Activated CD8-positive, alpha-beta T cell treated with anti-CD3 and anti-CD28 coated beads, Interleukin-2, amount 10 ng/mL, durations not matched to agents 7 days and 5 days (primary cell): ENCODE results near the gene TRIM14. TPM values are rescaled to one million over a fixed set of nuclear protein-coding genes. Genes with fewer than 3 reads are reported as not detected.
A peak's percentile ranks its signal among the peaks of the same experiment; 100 is the strongest.

Experiments used
- ATAC-seq: fragments of 150-1000 bp; cut with Tn5 transposase; one replicate; pipeline ENCODE4 v1.10.0; 2021; ENCODE audit warnings: moderate library complexity
- CTCF ChIA-PET: fragments of 350-600 bp; sonication (Branson Sonifier 250); formaldehyde crosslinking; loops from one replicate; lab custom pipeline; 2021; ENCODE audit warnings: antibody characterized with exemption; lab: Charles Lee
- POLR2A ChIA-PET: fragments of 350-600 bp; sonication (Branson Sonifier 250); formaldehyde crosslinking; loops from one replicate; lab custom pipeline; 2021; ENCODE audit warnings: antibody characterized with exemption; lab: Charles Lee
- DNase-seq: peaks from one replicate; pipeline ENCODE4 v3.0.0-alpha.2; 2020
- H3K27ac Mint-ChIP-seq: one replicate; pipeline ENCODE4 v1.8.0; 2021; ENCODE audit warnings: mild to moderate bottlenecking, mixed read lengths
- H3K27me3 Mint-ChIP-seq: one replicate; pipeline ENCODE4 v1.8.0; 2021; ENCODE audit warnings: low read depth, mixed read lengths
- H3K36me3 Mint-ChIP-seq: one replicate; pipeline ENCODE4 v1.8.0; 2021; ENCODE audit warnings: low read depth, mixed read lengths
- H3K4me1 Mint-ChIP-seq: one replicate; pipeline ENCODE4 v1.8.0; 2021; ENCODE audit warnings: low read depth, mixed read lengths
- H3K4me3 Mint-ChIP-seq: one replicate; pipeline ENCODE4 v1.8.0; 2021; ENCODE audit warnings: mild to moderate bottlenecking, mixed read lengths
- H3K9me3 Mint-ChIP-seq: one replicate; pipeline ENCODE4 v1.8.0; 2022; ENCODE audit warnings: mixed read lengths; ENCODE audit not compliant: insufficient read depth
- total RNA-seq, 2 experiments: library from RNA; stranded (reverse); gene quantifications; one replicate each; pipeline ENCODE4 v1.2.3, GENCODE V29; 2021

The TRIM14 gene
- total RNA-seq, 2 experiments from 2014 or later = 85.2 to 90.5 TPM

DNA sequence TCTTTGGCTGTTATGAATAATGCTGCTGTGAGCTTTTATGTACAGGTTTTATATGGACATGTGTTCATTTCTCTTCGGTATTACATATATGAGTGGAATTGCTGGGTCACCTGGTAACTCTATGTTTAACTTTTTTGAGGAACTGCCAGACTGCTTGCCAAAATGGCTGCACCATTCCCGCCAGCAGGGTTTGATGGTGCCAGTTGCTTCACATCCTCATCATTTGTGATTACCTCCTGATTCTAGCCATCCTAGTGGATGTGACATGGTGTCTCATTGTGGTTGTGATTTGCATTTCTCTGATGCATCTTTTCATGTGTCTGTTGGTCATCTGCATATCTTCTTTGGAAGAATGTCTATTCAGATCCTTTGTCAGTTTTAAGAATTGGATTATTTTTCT, 51.8 kb downstream of the TRIM14 start:
- no peak for ATAC-seq
- CTCF ChIA-PET = interaction anchor here (1.0 to 2.0 kb wide), 2 partner anchors 8 to 32 kb away, joined by 4 to 6 read pairs; no protein-coding TSS in a partner anchor
- DNase-seq = no peak
- Mint-ChIP-seq H3K4me3 (no peak overlapping the region), H3K27me3 (no peaks in the 10 kb centered on the region), H3K9me3 (no peaks in the 10 kb centered on the region), H3K27ac (no peak overlapping the region), H3K36me3 (peaks cover 44% of the 10 kb centered on the region), H3K4me1 (peaks cover 18% of the 10 kb centered on the region)
- POLR2A ChIA-PET = interaction anchor here (1.2 kb wide), 1 partner anchor 51 kb away, joined by 3 read pairs; the partner anchor contains the start of gene TRIM14

DNA sequence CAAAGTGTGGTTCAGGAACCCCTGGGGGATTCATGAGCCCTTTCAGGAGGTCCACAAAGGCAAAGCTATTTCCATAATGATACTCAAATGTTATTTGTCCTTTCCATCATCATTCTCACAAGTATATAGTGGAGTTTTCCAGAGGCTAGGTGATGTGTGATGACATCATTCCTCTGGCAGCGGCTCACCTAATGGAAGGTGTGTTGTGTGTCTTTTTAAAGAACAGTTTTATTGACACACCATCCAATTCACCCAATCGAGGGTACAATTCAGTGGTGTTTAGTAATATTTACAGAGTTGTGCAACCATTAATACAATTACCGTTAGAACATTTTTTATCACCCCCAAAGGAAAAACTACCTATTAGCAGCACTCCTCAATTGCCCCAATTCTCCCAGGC, 52.8 kb downstream of the TRIM14 start:
- POLR2A ChIA-PET = no interaction called here
- H3K4me3 Mint-ChIP-seq = no peak overlapping the region
- H3K27ac Mint-ChIP-seq = no peak overlapping the region
- DNase-seq (no peak), ATAC-seq (no peak)
- peaks cover 44% of the 10 kb centered on the region for H3K36me3 Mint-ChIP-seq
- H3K4me1 Mint-ChIP-seq = peaks cover 18% of the 10 kb centered on the region
- H3K27me3 Mint-ChIP-seq = no peaks in the 10 kb centered on the region
- CTCF ChIA-PET = no interaction called here
- no peaks in the 10 kb centered on the region for H3K9me3 Mint-ChIP-seq

DNA sequence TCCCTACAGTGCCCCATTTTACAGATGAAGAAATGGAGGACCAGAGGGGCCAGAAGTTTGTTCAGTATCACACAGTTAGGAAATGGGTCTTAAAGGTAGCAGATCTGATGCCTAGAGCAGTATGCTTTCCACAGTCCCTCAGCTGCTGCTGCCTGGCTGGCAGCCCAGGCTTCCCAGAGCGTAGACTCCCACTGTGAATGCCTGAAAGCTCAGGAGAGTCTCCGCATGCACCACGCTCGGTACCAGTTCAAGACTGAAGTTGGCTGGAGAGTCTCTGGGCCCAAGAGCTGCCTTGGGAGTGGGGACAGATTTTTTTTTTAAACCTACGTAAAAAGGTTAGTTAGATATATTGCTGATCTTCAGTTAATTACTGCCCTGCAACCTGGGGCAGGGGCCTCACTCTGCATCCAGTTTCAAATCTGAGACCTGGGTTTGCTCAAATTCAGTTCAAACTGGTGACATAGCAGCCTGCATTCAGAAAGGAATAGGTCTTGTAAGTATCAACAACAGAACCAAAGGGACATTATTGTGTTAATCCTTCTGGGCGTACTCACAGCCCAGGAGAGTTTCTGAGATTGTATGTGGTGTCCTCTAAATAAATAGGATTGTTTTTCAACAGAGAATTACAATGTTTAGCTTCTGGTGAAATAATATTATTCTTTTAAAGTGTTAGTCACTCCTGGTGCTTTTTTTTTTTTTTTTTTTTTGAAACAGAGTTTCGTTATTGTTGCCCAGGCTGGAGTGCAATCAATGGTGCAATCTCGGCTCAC, 54.2 kb downstream of the TRIM14 start:
- H3K27me3 Mint-ChIP-seq = no peaks in the 10 kb centered on the region
- no peaks in the 10 kb centered on the region for H3K9me3 Mint-ChIP-seq
- CTCF ChIA-PET = interaction anchor here (0.8 to 1.1 kb wide), 2 partner anchors 9 to 143 kb away, joined by 3 read pairs; partner anchors contain the start of gene TRMO
- POLR2A ChIA-PET = interaction anchor here (1.3 kb wide), 1 partner anchor 20 kb away, joined by 3 read pairs; no protein-coding TSS in a partner anchor
- ATAC-seq (no peak), DNase-seq (no peak)
- peaks cover 21% of the 10 kb centered on the region for H3K4me1 Mint-ChIP-seq
- H3K4me3 Mint-ChIP-seq = no peak overlapping the region
- no peak overlapping the region for H3K27ac Mint-ChIP-seq
- H3K36me3 Mint-ChIP-seq = peaks cover 53% of the 10 kb centered on the region

DNA sequence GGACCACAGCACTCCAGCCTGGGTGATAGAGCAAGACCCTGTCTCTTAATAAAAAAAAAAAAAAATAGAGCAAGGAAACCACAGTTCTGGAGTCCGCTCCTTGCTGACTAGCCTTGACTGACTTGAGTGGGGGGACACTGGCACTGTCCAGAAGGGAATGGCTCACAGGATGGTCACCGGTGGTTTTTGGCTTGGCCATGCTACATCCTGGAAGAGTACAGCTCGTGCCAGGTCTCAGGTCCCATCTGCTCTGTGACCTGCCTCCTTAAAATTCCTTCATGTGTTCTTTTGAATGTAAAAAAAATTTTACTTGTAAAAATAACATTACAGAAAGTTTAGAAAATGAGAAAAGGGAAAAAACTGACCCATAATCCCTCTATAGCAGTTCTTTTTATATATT, 56.9 kb downstream of the TRIM14 start:
- Mint-ChIP-seq H3K4me3 (no peak overlapping the region), H3K27ac (no peak overlapping the region), H3K36me3 (peaks cover 54% of the 10 kb centered on the region), H3K9me3 (no peaks in the 10 kb centered on the region), H3K4me1 (peaks cover 32% of the 10 kb centered on the region), H3K27me3 (no peaks in the 10 kb centered on the region)
- no peak for DNase-seq
- ATAC-seq = no peak
- ChIA-PET CTCF (no interaction called here), POLR2A (no interaction called here)

DNA sequence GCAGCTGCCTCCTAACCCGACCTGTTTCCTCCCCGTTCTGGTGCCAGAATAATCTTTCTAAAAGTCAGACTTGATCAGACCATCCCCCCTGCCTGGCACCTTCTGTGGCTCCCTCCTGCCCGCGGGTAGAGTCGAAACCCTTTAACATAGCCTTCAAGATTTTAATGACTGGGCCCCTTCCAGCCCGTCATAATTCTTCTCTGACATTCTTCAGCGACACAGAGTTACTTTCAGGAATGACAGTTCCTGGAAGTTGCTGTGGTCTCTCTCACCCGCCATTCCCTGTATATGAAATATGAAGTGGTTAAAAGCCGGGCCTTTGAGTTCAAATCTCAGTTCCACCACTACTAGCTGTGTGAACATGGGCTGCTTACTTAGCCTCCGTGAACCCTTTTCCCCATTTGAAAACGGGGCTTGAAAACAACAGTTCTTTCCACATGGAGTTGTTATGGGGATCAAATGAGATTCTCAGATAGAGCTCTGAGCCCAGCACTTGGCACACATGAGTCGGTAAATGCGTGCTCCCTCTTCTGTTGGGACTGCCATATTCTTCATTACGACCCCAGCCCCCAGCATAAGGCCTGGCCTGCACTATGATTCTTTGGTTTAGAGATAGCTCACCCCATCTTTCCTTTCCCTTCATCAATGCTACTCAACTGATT, 61.8 kb downstream of the TRIM14 start:
- no peaks in the 10 kb centered on the region for H3K27me3 Mint-ChIP-seq
- DNase-seq = peak; percentile 64
- H3K27ac Mint-ChIP-seq = peak overlapping the region; percentile 99
- H3K4me1 Mint-ChIP-seq = peaks cover 33% of the 10 kb centered on the region
- POLR2A ChIA-PET = interaction anchor here (0.7 to 3.5 kb wide), 11 partner anchors 11 to 199 kb away, joined by 3 to 23 read pairs (median 4); partner anchors contain the start of genes ANP32B, TBC1D2, TRIM14 and TRMO
- CTCF ChIA-PET = interaction anchor here (0.9 to 4.8 kb wide), 9 partner anchors 10 to 199 kb away, joined by 3 to 26 read pairs (median 5); partner anchors contain the start of genes TRIM14 and TRMO
- H3K9me3 Mint-ChIP-seq = no peaks in the 10 kb centered on the region
- peak overlapping the region; percentile 99 for H3K4me3 Mint-ChIP-seq
- ATAC-seq = no peak
- H3K36me3 Mint-ChIP-seq = peaks cover 30% of the 10 kb centered on the region

DNA sequence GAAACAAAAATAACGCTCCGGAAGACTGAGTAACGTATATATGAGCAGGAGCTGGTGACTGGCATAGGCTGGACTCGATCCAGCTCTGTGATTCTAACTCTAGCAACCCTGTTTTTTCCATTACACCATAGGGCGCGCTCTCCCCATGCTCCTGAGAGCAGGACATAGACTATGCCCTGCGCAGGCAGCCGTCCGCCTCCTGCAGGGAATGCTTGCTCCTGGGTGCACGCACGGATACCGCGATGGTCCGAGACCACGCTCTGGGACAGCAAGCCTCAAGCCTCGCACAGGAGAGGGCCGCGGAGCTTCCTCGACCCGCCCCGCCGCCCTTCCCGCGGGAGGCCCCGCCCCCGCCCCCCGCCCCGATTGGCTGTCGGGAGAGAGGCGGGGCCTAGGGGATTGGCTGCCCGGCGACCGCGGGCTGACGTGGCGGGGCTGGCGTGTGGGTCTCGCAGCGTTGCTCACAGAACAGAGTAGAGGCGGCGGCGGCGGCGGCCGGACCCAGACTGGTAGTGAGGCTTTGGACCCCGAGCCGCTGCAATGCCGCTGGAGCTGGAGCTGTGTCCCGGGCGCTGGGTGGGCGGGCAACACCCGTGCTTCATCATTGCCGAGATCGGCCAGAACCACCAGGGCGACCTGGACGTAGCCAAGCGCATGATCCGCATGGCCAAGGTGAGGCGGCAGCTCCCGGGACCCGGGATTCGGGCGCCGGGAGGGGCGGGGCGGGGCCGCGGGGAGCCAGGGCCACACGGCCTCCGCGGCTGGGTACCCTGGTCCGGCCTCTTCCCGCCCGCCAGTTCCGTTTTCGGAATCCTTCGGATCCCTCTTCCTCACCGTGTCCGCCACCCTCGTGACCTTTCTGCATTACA, 62.5 kb downstream of the TRIM14 start, which contains the start of gene NANS:
TSS of gene NANS (plus strand) at position 464 of the 869 bp plus-strand sequence. CDS start at position 541, 77 bp downstream.
- peaks cover 39% of the 10 kb centered on the region for H3K4me1 Mint-ChIP-seq
- peaks cover 31% of the 10 kb centered on the region for H3K36me3 Mint-ChIP-seq

DNA sequence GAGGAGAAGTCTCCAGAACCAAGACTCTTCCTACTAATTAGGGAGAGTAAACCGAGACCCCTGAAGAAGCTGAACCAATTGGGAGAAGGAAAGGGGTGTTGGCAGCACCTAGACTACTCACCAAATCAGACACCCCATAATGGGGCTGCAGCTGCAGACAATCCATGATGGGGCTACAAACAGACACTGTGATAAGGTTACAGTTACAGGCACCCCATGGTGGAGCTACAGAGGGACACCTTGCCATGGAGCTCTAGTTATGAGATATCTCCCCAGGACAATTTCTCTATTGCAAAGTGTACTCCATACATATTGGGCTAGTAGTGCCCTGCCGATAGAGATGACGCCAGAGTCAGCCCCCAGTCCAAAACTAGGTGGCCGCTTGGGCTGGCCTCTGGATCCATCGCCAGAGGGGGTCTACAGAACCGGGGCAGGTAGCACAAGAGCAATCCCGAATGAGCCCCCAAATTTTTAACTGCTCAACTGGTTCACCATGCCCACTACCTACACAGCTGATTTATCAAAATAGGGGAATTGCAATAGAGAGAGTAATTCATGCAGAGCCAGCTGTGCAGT, 64.6 kb downstream of the TRIM14 start:
- peaks cover 29% of the 10 kb centered on the region for H3K36me3 Mint-ChIP-seq
- no peaks in the 10 kb centered on the region for H3K9me3 Mint-ChIP-seq
- ChIA-PET CTCF (interaction anchor here (1.1 to 6.0 kb wide), 3 partner anchors 9 to 131 kb away, joined by 5 to 26 read pairs (median 25); partner anchors contain the start of gene TRMO), POLR2A (interaction anchor here (1.4 to 1.9 kb wide), 3 partner anchors 9 to 132 kb away, joined by 3 to 5 read pairs (median 4); partner anchors contain the start of genes ANP32B and TRMO)
- DNase-seq (no peak), ATAC-seq (no peak)
- no peak overlapping the region for H3K4me3 Mint-ChIP-seq
- peaks cover 51% of the 10 kb centered on the region for H3K4me1 Mint-ChIP-seq
- no peak overlapping the region for H3K27ac Mint-ChIP-seq
- H3K27me3 Mint-ChIP-seq = no peaks in the 10 kb centered on the region

More for the DNA sequence above, 62.5 kb downstream of the TRIM14 start, which contains the start of gene NANS:
- no peaks in the 10 kb centered on the region for H3K9me3 Mint-ChIP-seq
- DNase-seq (peak; percentile 95), ATAC-seq (peak; percentile 95)
- ChIA-PET CTCF (interaction anchor here (0.9 to 4.8 kb wide), 9 partner anchors 9 to 200 kb away, joined by 3 to 26 read pairs (median 9); partner anchors contain the start of genes TRIM14 and TRMO), POLR2A (interaction anchor here (0.7 to 3.5 kb wide), 14 partner anchors 10 to 200 kb away, joined by 3 to 23 read pairs (median 3); partner anchors contain the start of genes ANP32B, TBC1D2, TRIM14 and TRMO)
- H3K27ac Mint-ChIP-seq = peak within 1 kb of the TSS; percentile 99
- no peaks in the 10 kb centered on the region for H3K27me3 Mint-ChIP-seq
- H3K4me3 Mint-ChIP-seq = peak within 1 kb of the TSS; percentile 99

DNA sequence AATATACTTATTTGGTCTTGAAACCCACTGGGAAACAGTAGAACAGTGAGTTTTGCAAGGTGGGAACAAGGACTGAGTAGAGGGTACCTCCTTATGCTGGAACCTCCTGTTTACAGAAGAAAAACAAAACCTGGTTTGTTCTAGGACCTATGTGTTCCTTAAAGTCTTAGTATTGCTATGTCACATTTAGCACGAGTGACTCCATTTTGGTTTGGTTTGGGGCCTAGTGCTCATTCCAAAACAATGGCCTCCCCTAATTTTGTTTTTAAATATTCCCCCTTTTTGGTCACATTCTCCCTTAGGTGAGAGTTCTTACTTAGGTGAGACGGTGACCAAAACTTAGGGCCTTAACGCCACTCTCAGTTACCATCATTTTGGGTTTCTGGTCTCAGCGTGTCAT, 68.7 kb downstream of the TRIM14 start:
- CTCF ChIA-PET = interaction anchor here (0.9 to 6.0 kb wide), 5 partner anchors 15 to 206 kb away, joined by 3 to 25 read pairs (median 4); partner anchors contain the start of genes TBC1D2 and TRMO
- no peak for ATAC-seq

DNA sequence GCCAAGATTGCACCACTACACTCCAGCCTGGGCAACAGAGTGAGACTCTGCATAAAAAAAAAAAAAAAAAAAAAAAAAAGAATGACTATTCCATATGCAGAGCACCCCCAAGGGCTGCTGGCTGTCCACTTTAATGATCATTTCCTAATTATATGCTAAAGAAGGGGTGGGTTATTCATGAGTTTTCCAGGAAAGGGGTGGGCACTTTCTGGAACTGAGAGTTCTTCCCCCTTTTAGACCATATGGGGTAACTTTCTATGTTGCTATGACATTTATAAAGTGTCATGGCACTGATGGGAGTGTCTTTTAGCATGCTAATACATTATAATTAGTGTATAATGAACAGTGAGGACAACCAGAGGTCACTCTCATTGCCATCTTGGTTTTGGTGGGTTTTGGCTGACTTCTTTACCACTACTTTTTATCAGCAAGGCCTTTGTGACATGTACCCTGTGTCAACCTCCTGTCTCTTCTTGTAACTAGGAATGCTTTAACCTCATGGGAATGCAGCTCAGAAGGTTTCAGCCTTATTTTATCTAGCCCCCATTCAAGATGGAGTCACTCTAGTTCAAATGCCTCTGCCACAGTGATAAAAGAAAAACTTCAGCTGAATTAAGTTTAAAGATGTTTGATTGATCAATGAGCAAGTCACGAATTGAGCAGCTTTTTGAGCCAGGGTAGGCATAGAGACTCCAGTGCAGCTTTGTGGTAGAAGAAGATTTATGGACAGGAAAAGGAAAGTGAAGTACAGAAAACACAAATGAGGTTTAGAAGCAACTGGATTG, 69.5 kb downstream of the TRIM14 start:
- POLR2A ChIA-PET = no interaction called here
- DNase-seq (no peak), ATAC-seq (no peak)
- H3K27me3 Mint-ChIP-seq = no peaks in the 10 kb centered on the region
- no peak overlapping the region for H3K27ac Mint-ChIP-seq
- H3K36me3 Mint-ChIP-seq = peaks cover 51% of the 10 kb centered on the region
- CTCF ChIA-PET = interaction anchor here (0.9 to 6.0 kb wide), 3 partner anchors 14 to 207 kb away, joined by 3 to 25 read pairs (median 4); partner anchors contain the start of genes TBC1D2 and TRMO
- H3K4me3 Mint-ChIP-seq = no peak overlapping the region
- H3K9me3 Mint-ChIP-seq = peaks cover 5% of the 10 kb centered on the region
- H3K4me1 Mint-ChIP-seq = peaks cover 61% of the 10 kb centered on the region

More for the DNA sequence above, 68.7 kb downstream of the TRIM14 start:
- peaks cover 55% of the 10 kb centered on the region for H3K4me1 Mint-ChIP-seq
- peaks cover 47% of the 10 kb centered on the region for H3K36me3 Mint-ChIP-seq
- no peak overlapping the region for H3K27ac Mint-ChIP-seq
- POLR2A ChIA-PET = interaction anchor here (0.5 kb wide), 1 partner anchor 142 kb away, joined by 3 read pairs; no protein-coding TSS in a partner anchor
- H3K9me3 Mint-ChIP-seq = no peaks in the 10 kb centered on the region
- H3K27me3 Mint-ChIP-seq = no peaks in the 10 kb centered on the region
- H3K4me3 Mint-ChIP-seq = no peak overlapping the region
- no peak for DNase-seq
